SKM-1 treated with dmso at 0.1 percent for 144 hours (cell line): ENCODE data around the gene CHERP.
"Not testable (repeated sequence)": the region's sequence is repeated elsewhere in the genome, so short reads cannot be mapped to it uniquely, and the experiment has no call there.

Experiments used
- DNase-seq: peaks from one replicate; lab custom pipeline; 2025; ENCODE audit not compliant: unreplicated experiment; lab: John Stamatoyannopoulos, UW

CHERP gene

GRCh38 chr19:16544473-16545231 is 2.4 kb upstream of the CHERP start:
- no peak for DNase-seq

GRCh38 chr19:16543734-16544133 is 1.5 kb upstream of the CHERP start:
- DNase-seq = not testable (repeated sequence)

DNA sequence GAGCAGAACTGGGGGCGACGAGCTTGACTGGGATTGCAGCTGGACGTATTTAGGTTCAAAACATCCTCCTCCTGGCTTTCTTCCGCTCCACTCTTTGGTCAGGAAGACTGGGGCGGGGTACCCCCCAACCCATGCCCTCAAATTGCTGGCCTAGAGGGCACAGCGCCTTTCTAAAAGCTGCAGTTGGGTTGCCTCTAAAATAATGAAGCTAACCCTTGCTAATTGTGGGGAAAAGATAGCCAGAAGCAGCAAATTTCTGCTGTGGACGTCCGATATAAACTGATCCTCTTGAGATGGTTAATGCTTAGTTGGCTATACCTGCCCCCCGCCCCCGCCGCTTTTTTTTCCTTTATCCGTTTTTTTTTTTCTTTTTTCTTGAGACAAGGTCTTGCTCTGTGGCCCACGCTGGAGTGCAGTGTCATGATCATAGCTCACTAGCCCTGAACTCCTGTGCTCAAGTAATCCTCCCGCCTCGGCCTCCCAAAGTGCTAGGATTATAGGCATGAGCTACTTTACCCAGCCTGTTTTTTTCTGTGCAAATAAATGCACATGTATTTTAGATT is 754 bp upstream of the CHERP start:
- DNase-seq = no peak

DNA sequence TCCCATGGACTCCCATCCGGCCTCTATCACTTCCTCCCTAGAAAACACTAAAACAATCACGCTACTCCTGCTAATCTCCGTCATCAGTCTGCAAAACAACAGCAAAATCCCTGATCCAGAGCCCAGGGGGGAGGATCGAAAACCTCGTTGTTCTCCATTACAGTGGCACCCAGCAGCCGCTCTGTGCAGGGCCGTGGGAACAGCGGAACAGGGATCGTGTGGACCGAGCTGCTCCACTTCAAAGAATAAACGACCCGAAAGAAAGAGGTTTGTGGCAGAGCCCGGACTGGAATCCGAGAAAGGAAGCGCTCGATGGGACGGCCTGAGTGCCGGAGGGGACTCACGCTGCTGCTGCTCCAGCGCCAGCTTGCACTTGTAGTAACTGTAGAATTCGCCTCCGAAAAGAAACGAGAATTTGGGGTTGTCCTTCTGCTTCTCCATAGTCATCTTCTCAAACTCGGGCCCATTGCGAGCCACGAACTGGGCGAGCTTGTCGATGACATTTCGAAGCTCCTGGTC is 652 bp downstream of the CHERP start:
- no peak for DNase-seq

DNA sequence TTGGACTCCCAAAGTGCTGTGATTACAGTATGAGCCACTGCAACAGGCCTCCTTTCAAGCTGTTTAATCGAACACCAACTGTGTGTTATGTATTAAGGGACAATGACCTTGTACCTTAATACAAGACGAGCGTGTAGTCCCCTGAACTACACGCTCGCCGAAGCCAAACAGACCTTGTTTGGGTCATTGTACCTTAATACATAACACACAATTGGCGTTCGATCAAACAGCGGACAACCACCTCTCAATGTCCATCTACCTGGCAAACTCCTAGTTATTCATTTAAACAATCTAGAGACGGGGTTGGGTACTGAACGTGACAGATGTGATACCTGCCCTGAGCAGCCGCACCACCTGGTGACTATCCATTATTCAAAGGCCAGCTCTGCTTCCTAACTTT is 1.3 kb downstream of the CHERP start:
- no peak for DNase-seq

DNA sequence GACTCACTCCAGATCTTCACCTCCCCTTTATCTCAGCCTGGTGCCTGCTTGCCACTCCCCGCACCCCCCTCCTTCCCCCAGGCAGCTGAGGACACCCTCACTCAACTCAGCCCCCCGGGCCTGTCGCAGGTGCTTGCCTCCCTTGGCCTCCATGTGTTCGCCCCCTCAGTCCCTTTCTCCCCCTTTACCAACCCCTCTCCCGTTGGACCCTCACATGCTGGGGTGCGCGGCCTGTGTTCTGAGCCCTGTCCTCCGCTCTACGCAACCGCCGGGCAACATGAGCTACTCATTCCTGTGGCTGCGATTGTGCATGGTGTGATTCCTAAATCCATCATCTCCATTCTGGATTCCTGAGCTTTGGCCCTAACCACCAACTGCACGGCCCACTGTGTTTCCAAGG is 5.1 kb downstream of the CHERP start:
- DNase-seq = no peak

GRCh38 chr19:16536130-16536529 is 6.1 kb downstream of the CHERP start:
- DNase-seq = no peak

- no peak for DNase-seq
Observed at GRCh38 chr19:16535381-16535780, 6.9 kb downstream of the CHERP start.

DNA sequence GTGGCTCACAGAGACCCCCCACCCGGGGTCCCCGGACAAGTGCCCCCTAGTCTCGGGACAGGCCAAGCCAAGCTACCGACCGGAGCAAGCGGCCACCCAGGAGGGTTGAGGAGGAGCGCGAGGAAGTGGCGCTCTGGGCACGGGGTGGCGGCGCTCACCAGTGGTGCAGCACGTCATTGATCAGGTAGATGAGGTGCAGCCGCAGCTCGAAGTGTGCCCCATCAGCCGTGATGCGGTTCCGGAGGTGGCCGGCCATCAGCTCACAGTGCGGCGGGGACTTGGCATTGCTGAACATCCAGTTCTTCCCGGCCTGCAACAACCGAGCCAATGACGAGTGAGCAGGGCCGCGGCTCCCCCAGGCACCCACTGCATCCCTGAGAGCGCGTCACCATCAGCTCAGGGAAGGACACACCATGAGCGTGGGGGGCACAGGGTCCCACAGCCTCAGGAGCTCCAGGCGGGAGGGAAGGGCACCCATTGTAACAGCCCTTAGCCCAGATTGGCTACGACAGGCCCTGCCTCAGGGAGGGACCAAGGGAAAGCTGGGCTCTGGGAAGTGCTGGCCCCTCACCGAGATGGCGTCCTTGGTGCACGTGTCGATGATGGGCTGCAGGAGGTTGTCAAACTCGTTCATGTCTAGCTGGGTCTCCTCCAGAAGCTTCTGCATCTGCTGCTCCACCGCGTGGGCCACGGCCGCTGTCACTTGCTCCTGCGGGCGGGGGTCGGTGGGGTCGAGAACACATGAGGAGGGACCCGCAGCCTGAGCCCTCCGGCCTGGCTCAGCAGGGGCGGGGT is 9.6 kb downstream of the CHERP start:
- DNase-seq = no peak

GRCh38 chr19:16531380-16531669 is 10.9 kb downstream of the CHERP start:
- no peak for DNase-seq

- no peak for DNase-seq
Observed at GRCh38 chr19:16530540-16531379, 11.5 kb downstream of the CHERP start.

- DNase-seq = no peak
Observed at GRCh38 chr19:16529466-16530144, 12.6 kb downstream of the CHERP start.

DNA sequence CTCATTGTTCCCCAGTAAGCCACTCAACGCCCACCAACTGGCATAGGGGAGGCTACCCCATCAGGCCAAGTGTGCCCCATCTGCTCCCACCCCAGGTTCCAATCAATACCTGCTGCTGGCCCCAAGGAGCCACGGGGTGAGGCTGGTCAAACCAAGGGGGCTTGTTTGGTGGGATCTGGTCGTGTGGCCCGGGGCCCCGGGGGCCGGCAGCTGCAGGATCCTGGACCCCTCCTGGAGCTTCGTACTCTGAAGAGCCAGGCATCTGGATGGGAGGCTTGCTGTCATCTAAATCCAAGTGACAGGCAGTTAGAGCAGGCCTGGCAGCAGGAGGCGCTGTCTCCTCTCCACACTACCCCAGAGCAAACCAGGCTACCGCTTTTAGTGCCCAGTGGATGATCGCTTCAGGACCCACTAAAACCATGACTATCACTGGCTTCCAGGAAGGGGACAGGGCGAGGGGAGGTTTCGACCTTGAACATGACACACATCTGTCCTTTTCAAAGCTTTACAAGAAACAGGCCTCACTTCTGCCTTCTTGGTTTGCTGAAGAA is 14.2 kb downstream of the CHERP start:
- no peak for DNase-seq

DNA sequence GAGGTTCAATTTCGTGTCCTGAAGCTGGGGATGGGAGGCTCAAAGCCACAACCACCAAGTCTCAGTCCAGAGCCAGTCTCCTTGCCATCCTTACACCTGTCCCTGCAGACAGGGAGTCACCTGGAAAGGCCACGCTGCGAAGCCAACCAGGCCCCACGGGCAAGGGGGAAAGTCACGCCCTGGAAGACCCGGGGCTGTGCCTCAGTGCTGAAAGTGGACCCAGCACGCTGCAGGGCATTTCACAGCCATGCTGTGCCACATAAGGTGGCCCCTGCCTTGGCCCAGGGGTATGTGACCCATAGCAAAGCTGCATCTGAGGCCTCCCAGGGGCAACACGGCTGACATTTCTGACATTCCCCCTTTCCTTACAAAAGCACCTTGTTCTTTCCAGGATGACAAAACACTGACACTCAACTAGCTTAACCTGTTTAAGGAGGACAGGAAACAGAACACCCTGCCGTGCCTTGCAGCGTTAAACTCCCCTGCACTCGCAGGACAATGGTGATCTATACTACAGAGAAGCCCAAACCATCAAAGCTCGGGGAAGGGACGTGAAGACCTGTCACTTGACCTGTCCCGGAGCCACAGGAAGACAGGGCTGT is 14.8 kb downstream of the CHERP start:
- no peak for DNase-seq

DNA sequence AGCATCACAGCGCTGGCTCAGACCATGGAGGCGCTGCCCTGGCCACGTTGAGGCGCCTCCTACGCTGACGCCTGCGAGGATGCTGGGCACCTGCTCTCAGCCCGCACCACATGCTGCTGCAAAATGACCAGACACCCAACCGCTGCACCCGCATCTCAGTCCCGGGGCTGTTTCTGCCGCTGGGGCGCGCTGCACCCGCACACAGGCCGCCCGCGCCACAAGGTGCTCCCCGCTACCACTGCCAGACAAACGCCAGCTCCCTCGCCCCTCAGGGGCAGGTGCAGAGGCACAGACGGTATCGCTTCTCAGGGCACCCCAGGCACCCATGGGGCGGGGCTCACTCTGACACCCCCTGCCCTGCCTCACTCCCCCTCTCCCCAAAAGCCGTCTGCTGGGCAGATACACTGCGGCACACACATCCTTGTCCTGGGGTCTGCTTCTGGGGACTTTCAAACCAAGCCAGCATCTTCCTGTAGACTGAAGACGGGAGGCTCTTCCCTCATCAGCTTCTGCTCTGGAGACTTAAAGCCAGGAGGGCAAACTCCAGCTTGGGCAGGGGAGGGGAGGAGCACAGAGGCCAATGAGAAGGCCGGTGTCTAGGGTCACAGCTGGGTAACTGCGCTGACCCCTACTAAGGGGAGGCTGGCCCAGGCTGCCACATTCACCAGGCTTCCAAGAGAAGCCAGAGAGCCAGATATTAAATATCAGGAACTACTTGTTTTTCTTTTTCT is 16.3 kb downstream of the CHERP start:
- DNase-seq = no peak

- DNase-seq = no peak
Observed at GRCh38 chr19:16524991-16525734, 17.1 kb downstream of the CHERP start.

GRCh38 chr19:16522559-16523377 is 19.5 kb downstream of the CHERP start:
- no peak for DNase-seq
